Fibroblast of lung (primary cell): ENCODE measurements around the gene OTOGL. TPM values are rescaled to one million over a fixed set of nuclear protein-coding genes. Genes with fewer than 3 reads are reported as not detected.
A peak's percentile ranks its signal among the peaks of the same experiment; 100 is the strongest.

Experiments
- DNase-seq, 2 donors: peaks; one replicate each; pipeline versions ENCODE4 v3.0.0 to v3.0.0-alpha.2; 2010; ENCODE audit warnings: low read depth in 2 of 2
- H2AFZ ChIP-seq: 2 replicates; pipeline ENCODE4 v1.5.1; 2012; ENCODE audit warnings: low read length, control low read depth, inconsistent platforms
- H3K27ac ChIP-seq: 2 replicates; pipeline ENCODE4 v1.5.1; 2011; ENCODE audit warnings: low read length, control low read depth; ENCODE audit not compliant: insufficient read depth
- H3K27me3 ChIP-seq: 2 replicates; pipeline ENCODE4 v1.5.1; 2011; ENCODE audit warnings: mild to moderate bottlenecking, low read length; ENCODE audit not compliant: control insufficient read depth, insufficient read depth
- H3K36me3 ChIP-seq: 2 replicates; pipeline ENCODE4 v1.5.1; 2011; ENCODE audit warnings: low read length; ENCODE audit not compliant: control insufficient read depth, insufficient read depth
- H3K4me1 ChIP-seq: 2 replicates; pipeline ENCODE4 v1.5.1; 2011; ENCODE audit warnings: low read length; ENCODE audit not compliant: control insufficient read depth, insufficient read depth; ENCODE audit errors: extremely low read depth
- H3K4me2 ChIP-seq: 2 replicates; pipeline ENCODE4 v1.5.1; 2011; ENCODE audit warnings: low read length, control low read depth; ENCODE audit not compliant: insufficient read depth; ENCODE audit errors: extremely low read depth
- H3K4me3 ChIP-seq, 4 experiments: fragments of 200-600 bp in 1 of 4; sonication (generic) in 1 of 4; replicated peaks in 1 of 4; 2 replicates each; pipeline ENCODE4 v1.5.1; 2011 to 2016; ENCODE audit warnings: low read length in 4 of 4, low read depth in 3 of 4, mild to moderate bottlenecking in 3 of 4, control low read depth in 2 of 4, inconsistent platforms in 1 of 4, mixed read lengths in 1 of 4; ENCODE audit not compliant: insufficient read depth in 1 of 4; ENCODE audit errors: control extremely low read depth in 1 of 4
- H3K79me2 ChIP-seq: 2 replicates; pipeline ENCODE4 v1.5.1; 2012; ENCODE audit warnings: mild to moderate bottlenecking, low read length, inconsistent platforms; ENCODE audit not compliant: control insufficient read depth, insufficient read depth
- H3K9ac ChIP-seq: 2 replicates; pipeline ENCODE4 v1.5.1; 2011; ENCODE audit warnings: mild to moderate bottlenecking, low read length, control low read depth; ENCODE audit not compliant: insufficient read depth
- H3K9me3 ChIP-seq: 2 replicates; pipeline ENCODE4 v1.5.1; 2012; ENCODE audit warnings: low read depth, low read length; ENCODE audit not compliant: control insufficient read depth, insufficient read depth
- H4K20me1 ChIP-seq: 2 replicates; pipeline ENCODE4 v1.5.1; 2011; ENCODE audit warnings: low read length; ENCODE audit not compliant: control insufficient read depth, insufficient read depth; ENCODE audit errors: extremely low read depth
- CTCF ChIP-seq, 2 donors: IDR thresholded peaks in 1 of 2; conservative IDR thresholded peaks in 1 of 2; 1 replicate in 1 of 2; 2 replicates in 1 of 2; pipeline ENCODE4 v1.5.1; 2011 to 2012; ENCODE audit warnings: low read length in 2 of 2, control low read depth in 1 of 2, inconsistent platforms in 1 of 2, low read depth in 1 of 2, mild to moderate bottlenecking in 1 of 2
- EZH2 ChIP-seq: IDR thresholded peaks from 2 replicates; pipeline ENCODE4 v1.5.1; 2012; ENCODE audit warnings: low read length, control low read depth, mild to moderate bottlenecking; ENCODE audit errors: missing control alignments
- polyA plus RNA-seq, 2 donors: library from polyadenylated mRNA; depleted of rRNA in 1 of 2; stranded (reverse) in 1 of 2; unstranded in 1 of 2; fragments of >200 nt; gene quantifications; 2 replicates each; pipeline ENCODE4 v1.2.1, GENCODE V29; 2011 to 2012; ENCODE audit warnings: missing spikeins in 1 of 2
- total RNA-seq: library from RNA; depleted of rRNA; stranded (reverse); fragments of >200 nt; gene quantifications from 2 replicates; pipeline ENCODE4 v1.2.1, GENCODE V29; 2014

Gene OTOGL
- total and polyA plus RNA-seq, 2 donors (not counting 1 experiment from before 2014, with no cell fraction given) = 0.15 to 0.17 TPM

GRCh38 chr12:80188576-80188975 lies 89.2 kb downstream of the OTOGL start:
- Histone ChIP-seq H3K4me3 (no peak overlapping the region), H3K27me3 (no peaks in the 10 kb centered on the region), H3K9ac (no peak overlapping the region), H3K4me2 (no peak overlapping the region), H3K36me3 (no peaks in the 10 kb centered on the region), H3K9me3 (no peaks in the 10 kb centered on the region), H2AFZ (no peak overlapping the region), H3K27ac (peak overlapping the region; percentile 8), H3K4me1 (peaks cover 13% of the 10 kb centered on the region), H4K20me1 (no peaks in the 10 kb centered on the region), H3K79me2 (no peaks in the 10 kb centered on the region)
- TF ChIP-seq EZH2 (no peak), CTCF (conservative IDR thresholded peaks at IDR 0.05 in 1 of 2, IDR thresholded peaks at IDR 0.05 in 1 of 2; ENCODE audit: low read depth in 1 of 2, low read length in 2 of 2) (no peak)
- peak; percentile 8 to 46 for DNase-seq

GRCh38 chr12:80189241-80189640 lies 89.9 kb downstream of the OTOGL start:
- Histone ChIP-seq H3K9ac (no peak overlapping the region), H4K20me1 (no peaks in the 10 kb centered on the region), H3K9me3 (no peaks in the 10 kb centered on the region), H3K27me3 (no peaks in the 10 kb centered on the region), H2AFZ (no peak overlapping the region), H3K4me3 (no peak overlapping the region), H3K4me2 (no peak overlapping the region), H3K27ac (peak overlapping the region; percentile 8), H3K36me3 (no peaks in the 10 kb centered on the region), H3K4me1 (peaks cover 13% of the 10 kb centered on the region), H3K79me2 (no peaks in the 10 kb centered on the region)
- DNase-seq = peak; percentile 87 to 93
- TF ChIP-seq CTCF (conservative IDR thresholded peaks at IDR 0.05 in 1 of 2, IDR thresholded peaks at IDR 0.05 in 1 of 2; ENCODE audit: low read depth in 1 of 2, low read length in 2 of 2) (no peak), EZH2 (no peak)

GRCh38 chr12:80190001-80190400 lies 90.7 kb downstream of the OTOGL start:
- peaks cover 13% of the 10 kb centered on the region for H3K4me1 ChIP-seq
- H3K4me2 ChIP-seq = peak overlapping the region; percentile 28
- H3K9me3 ChIP-seq = no peaks in the 10 kb centered on the region
- no peaks in the 10 kb centered on the region for H3K79me2 ChIP-seq
- no peaks in the 10 kb centered on the region for H3K27me3 ChIP-seq
- H3K27ac ChIP-seq = no peak overlapping the region
- TF ChIP-seq CTCF (conservative IDR thresholded peaks at IDR 0.05 in 1 of 2, IDR thresholded peaks at IDR 0.05 in 1 of 2; ENCODE audit: low read depth in 1 of 2, low read length in 2 of 2) = no peak
- H3K4me3 ChIP-seq = no peak overlapping the region
- peak; percentile 6 to 37 for DNase-seq
- H3K9ac ChIP-seq = no peak overlapping the region
- no peak overlapping the region for H2AFZ ChIP-seq
- H3K36me3 ChIP-seq = no peaks in the 10 kb centered on the region
- H4K20me1 ChIP-seq = no peaks in the 10 kb centered on the region
